PC-3 (cell line): ENCODE data around the gene AMZ2. TPM values are rescaled to one million over a fixed set of nuclear protein-coding genes. Genes with fewer than 3 reads are reported as not detected.

Experiments used
- ATAC-seq: fragments of 200-7000 bp; cut with Tn5 transposase; 2 replicates; pipeline ENCODE4 v1.9.1; 2020; ENCODE audit warnings: mild to moderate bottlenecking, moderate library complexity
- BruUV-seq: library from RNA; stranded (reverse); fragments of 400-500 nt; replicated peaks from 2 replicates; lab custom pipeline; 2021; lab: Mats Ljungman, UMichigan
- CTCF ChIA-PET: fragments of 300-600 bp; sonication (Branson Sonifier 250); formaldehyde crosslinking; loops from one replicate; lab custom pipeline; 2022; ENCODE audit warnings: antibody characterized with exemption; lab: Charles Lee
- POLR2A ChIA-PET: fragments of 300-600 bp; sonication (Branson Sonifier 250); formaldehyde crosslinking; loops from one replicate; lab custom pipeline; 2022; ENCODE audit warnings: antibody characterized with exemption; ENCODE audit not compliant: unreplicated experiment; lab: Charles Lee
- DNase-seq: peaks from one replicate; pipeline ENCODE4 v3.0.0-alpha.2; 2015
- H2AFZ ChIP-seq: fragments of 300-600 bp; sonication (generic); 2 replicates; pipeline ENCODE4 v1.6.0; 2016; ENCODE audit warnings: antibody characterized with exemption, low read length
- H3F3A ChIP-seq: fragments of 300-600 bp; sonication (generic); one replicate; pipeline ENCODE4 v1.6.0; 2017; ENCODE audit warnings: antibody characterized with exemption, low read length, control low read depth, mild to moderate bottlenecking; ENCODE audit not compliant: unreplicated experiment
- H3K27ac ChIP-seq: fragments of 300-600 bp; sonication (generic); 2 replicates; pipeline ENCODE4 v1.5.1; 2016; ENCODE audit warnings: mild to moderate bottlenecking, low read length
- H3K27me3 ChIP-seq: fragments of 300-600 bp; sonication (generic); 2 replicates; pipeline ENCODE4 v1.6.1; 2016; ENCODE audit warnings: low read length, mixed read lengths
- H3K36me3 ChIP-seq: fragments of 300-600 bp; sonication (generic); 2 replicates; pipeline ENCODE4 v1.6.1; 2016; ENCODE audit warnings: low read depth, mixed run types, low read length, mixed read lengths
- H3K4me1 ChIP-seq: fragments of 300-600 bp; sonication (generic); 2 replicates; pipeline ENCODE4 v1.5.1; 2016; ENCODE audit warnings: low read length; ENCODE audit not compliant: insufficient read depth
- H3K4me2 ChIP-seq: fragments of 300-600 bp; sonication (generic); 2 replicates; pipeline ENCODE4 v1.6.0; 2016; ENCODE audit warnings: low read length
- H3K4me3 ChIP-seq: fragments of 300-600 bp; sonication (generic); 2 replicates; pipeline ENCODE4 v1.5.1; 2016; ENCODE audit warnings: mild to moderate bottlenecking, low read length, mixed read lengths
- H3K79me2 ChIP-seq: fragments of 300-600 bp; sonication (generic); 2 replicates; pipeline ENCODE4 v1.6.1; 2017; ENCODE audit warnings: low read length, mixed read lengths
- H3K9ac ChIP-seq: fragments of 300-600 bp; sonication (generic); 2 replicates; pipeline ENCODE4 v1.6.0; 2016; ENCODE audit warnings: mild to moderate bottlenecking, low read length
- H3K9me2 ChIP-seq: fragments of 300-600 bp; sonication (generic); replicated peaks from 2 replicates; pipeline ENCODE4 v1.6.1; 2016; ENCODE audit warnings: mixed run types, low read length, mixed read lengths
- H3K9me3 ChIP-seq: fragments of 300-600 bp; sonication (generic); 2 replicates; pipeline ENCODE4 v1.6.1; 2016; ENCODE audit warnings: low read length, mixed read lengths
- H4K20me1 ChIP-seq: fragments of 300-600 bp; sonication (generic); 2 replicates; pipeline ENCODE4 v1.6.1; 2016; ENCODE audit warnings: low read length, mixed read lengths
- EZH2 ChIP-seq: fragments of 300-600 bp; sonication (generic); IDR thresholded peaks from one replicate; pipeline ENCODE4 v1.6.1; 2017; ENCODE audit warnings: antibody characterized with exemption, mild to moderate bottlenecking, low read length; ENCODE audit not compliant: unreplicated experiment
- EZH2phosphoT487 ChIP-seq: fragments of 300-600 bp; sonication (generic); IDR thresholded peaks from 2 replicates; pipeline ENCODE4 v1.6.1; 2018; ENCODE audit warnings: mild to moderate bottlenecking, antibody characterized with exemption, low read length, borderline replicate concordance
- intact Hi-C: fragments of 100-400 bp; cut with micrococcal nuclease; formaldehyde crosslinking; loops from 2 replicates; pipeline ENCODE4 v1.9.0; 2023
- total RNA-seq: library from RNA; depleted of rRNA; stranded (reverse); fragments of >200 nt; gene quantifications from 2 replicates; pipeline ENCODE4 v1.2.3, GENCODE V29; 2014
- TF ChIP-seq, protein P1 (sequence below): fragments of 300-600 bp; sonication (generic); conservative IDR thresholded peaks from 2 replicates; pipeline ENCODE4 v1.5.1; 2017; ENCODE audit warnings: antibody characterized with exemption, low read depth, mild to moderate bottlenecking, low read length

Gene AMZ2
- total RNA-seq, 1 experiment from 2014 or later = 88.5 TPM

DNA sequence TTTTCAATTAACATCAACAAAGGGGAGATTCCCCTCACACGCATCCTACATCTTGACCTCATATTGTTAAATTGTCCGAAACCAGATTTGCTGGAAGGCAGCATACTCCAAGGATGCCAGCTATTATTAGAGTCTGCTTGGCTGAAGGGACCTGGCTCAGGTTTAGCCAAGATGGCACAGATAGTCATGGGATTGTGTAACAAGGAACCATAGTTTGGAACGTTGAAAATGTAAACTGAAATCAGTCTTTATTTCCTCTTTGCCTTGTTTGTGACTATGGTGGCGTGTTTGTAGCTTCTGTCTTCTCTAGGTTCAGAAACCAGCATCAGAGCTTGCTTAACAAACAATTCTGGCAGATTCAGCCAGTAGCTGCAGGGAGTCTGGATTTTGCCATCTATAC lies 49.4 kb downstream of the AMZ2 start:
- no TSS peak for BruUV-seq
- DNase-seq (no peak), ATAC-seq (no peak)
- intact Hi-C loops = no loop called here
- no peak overlapping the region for H3K27ac ChIP-seq
- H4K20me1 ChIP-seq = no peaks in the 10 kb centered on the region
- no peaks in the 10 kb centered on the region for H3K9me2 ChIP-seq
- no peaks in the 10 kb centered on the region for H3K27me3 ChIP-seq
- ChIA-PET CTCF (no interaction called here), POLR2A (no interaction called here)
- H2AFZ ChIP-seq = no peak overlapping the region
- TF ChIP-seq, protein P1, sequence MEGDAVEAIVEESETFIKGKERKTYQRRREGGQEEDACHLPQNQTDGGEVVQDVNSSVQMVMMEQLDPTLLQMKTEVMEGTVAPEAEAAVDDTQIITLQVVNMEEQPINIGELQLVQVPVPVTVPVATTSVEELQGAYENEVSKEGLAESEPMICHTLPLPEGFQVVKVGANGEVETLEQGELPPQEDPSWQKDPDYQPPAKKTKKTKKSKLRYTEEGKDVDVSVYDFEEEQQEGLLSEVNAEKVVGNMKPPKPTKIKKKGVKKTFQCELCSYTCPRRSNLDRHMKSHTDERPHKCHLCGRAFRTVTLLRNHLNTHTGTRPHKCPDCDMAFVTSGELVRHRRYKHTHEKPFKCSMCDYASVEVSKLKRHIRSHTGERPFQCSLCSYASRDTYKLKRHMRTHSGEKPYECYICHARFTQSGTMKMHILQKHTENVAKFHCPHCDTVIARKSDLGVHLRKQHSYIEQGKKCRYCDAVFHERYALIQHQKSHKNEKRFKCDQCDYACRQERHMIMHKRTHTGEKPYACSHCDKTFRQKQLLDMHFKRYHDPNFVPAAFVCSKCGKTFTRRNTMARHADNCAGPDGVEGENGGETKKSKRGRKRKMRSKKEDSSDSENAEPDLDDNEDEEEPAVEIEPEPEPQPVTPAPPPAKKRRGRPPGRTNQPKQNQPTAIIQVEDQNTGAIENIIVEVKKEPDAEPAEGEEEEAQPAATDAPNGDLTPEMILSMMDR = no peak
- TF ChIP-seq EZH2 (no peak), EZH2phosphoT487 (no peak)
- peaks cover 9% of the 10 kb centered on the region for H3K4me1 ChIP-seq
- H3K79me2 ChIP-seq = no peaks in the 10 kb centered on the region
- no peaks in the 10 kb centered on the region for H3K36me3 ChIP-seq
- no peaks in the 10 kb centered on the region for H3K9me3 ChIP-seq
- no peak overlapping the region for H3K9ac ChIP-seq
- H3K4me2 ChIP-seq = no peak overlapping the region
- H3F3A ChIP-seq = no peaks in the 10 kb centered on the region
- H3K4me3 ChIP-seq = no peak overlapping the region

DNA sequence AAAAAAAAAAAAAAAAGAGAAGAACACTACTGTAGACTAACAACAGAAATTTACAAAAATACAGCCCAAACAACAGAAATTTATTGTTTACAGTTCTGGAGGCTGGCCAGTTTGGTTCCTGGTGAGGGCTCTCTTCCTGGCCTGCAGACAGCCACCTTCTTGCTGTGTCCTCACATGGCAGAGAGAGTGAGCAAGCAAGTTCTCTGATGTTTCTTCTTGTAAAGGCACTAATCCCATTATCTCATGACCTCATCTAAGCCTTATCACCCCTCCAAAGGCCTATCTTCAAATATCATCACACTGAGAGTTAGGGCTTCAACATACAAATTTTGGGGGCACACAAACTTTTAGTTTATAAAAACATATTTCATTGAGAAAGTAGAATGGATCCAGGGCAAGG lies 50.8 kb downstream of the AMZ2 start:
- no peaks in the 10 kb centered on the region for H3K9me3 ChIP-seq
- POLR2A ChIA-PET = no interaction called here

DNA sequence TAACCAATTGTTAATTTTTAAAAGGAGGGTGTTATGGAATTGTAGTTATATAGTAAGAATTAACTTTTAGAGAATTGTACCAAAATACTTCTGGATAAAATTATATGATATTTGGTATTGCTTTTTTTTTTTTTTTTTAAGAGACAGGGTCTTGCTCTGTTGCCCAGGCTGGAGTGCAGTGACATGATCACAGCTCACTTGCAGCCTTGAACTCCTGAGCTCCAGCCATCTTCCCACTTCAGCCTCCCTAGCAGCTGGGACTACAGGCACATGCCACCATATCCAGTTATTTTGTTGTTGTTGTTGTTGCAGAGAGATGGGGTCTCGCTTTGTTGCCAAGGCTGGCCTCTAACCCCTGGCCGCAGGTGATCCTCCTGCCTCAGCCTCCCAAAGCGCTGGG lies 52.0 kb downstream of the AMZ2 start:
- H3K4me3 ChIP-seq = no peak overlapping the region
- ATAC-seq (no peak), DNase-seq (no peak)
- intact Hi-C loops = no loop called here
- no peaks in the 10 kb centered on the region for H3K9me2 ChIP-seq
- ChIA-PET POLR2A (no interaction called here), CTCF (no interaction called here)
- no peaks in the 10 kb centered on the region for H4K20me1 ChIP-seq
- no peaks in the 10 kb centered on the region for H3F3A ChIP-seq
- H3K27me3 ChIP-seq = no peaks in the 10 kb centered on the region
- no peaks in the 10 kb centered on the region for H3K79me2 ChIP-seq
- no peaks in the 10 kb centered on the region for H3K36me3 ChIP-seq
- no peak overlapping the region for H3K27ac ChIP-seq
- H3K9ac ChIP-seq = no peak overlapping the region
- H3K9me3 ChIP-seq = no peaks in the 10 kb centered on the region
- no peak overlapping the region for H2AFZ ChIP-seq
- peaks cover under 1% of the 10 kb centered on the region; the same call in 1 of the 2 replicates for H3K4me1 ChIP-seq
- no peak for TF ChIP-seq EZH2phosphoT487
- TF ChIP-seq EZH2 = no peak
- TF ChIP-seq, protein P1 = no peak
- no peak overlapping the region for H3K4me2 ChIP-seq
- BruUV-seq = no TSS peak

More for the DNA sequence above, 50.8 kb downstream of the AMZ2 start:
- DNase-seq = no peak
- no peaks in the 10 kb centered on the region for H3K4me1 ChIP-seq
- H3K27me3 ChIP-seq = no peaks in the 10 kb centered on the region
- no peak overlapping the region for H3K9ac ChIP-seq
- intact Hi-C loops = no loop called here
- TF ChIP-seq EZH2phosphoT487 (no peak), EZH2 (no peak)
- TF ChIP-seq, protein P1 = no peak
- H3K79me2 ChIP-seq = no peaks in the 10 kb centered on the region
- no peaks in the 10 kb centered on the region for H3F3A ChIP-seq
- no peak overlapping the region for H3K27ac ChIP-seq
- no peak overlapping the region for H2AFZ ChIP-seq
- no peak for ATAC-seq
- no peak overlapping the region for H3K4me3 ChIP-seq
- CTCF ChIA-PET = no interaction called here
- no peaks in the 10 kb centered on the region for H3K9me2 ChIP-seq
- no peak overlapping the region for H3K4me2 ChIP-seq
- no peaks in the 10 kb centered on the region for H3K36me3 ChIP-seq
- H4K20me1 ChIP-seq = no peaks in the 10 kb centered on the region
- BruUV-seq = no TSS peak
